Trophoblast cell (in vitro differentiated cells and primary cell): ENCODE measurements around the gene ACP2.

Source experiments
- DNase-seq, 2 donors: peaks; one replicate each; pipeline ENCODE4 v3.0.0-alpha.2; 2016
- H2AFZ ChIP-seq: 2 replicates; pipeline ENCODE4 v1.6.1; 2013; ENCODE audit warnings: low read length, moderate library complexity, mild to moderate bottlenecking; ENCODE audit not compliant: insufficient read depth, poor library complexity
- H2AK5ac ChIP-seq: 2 replicates; pipeline ENCODE4 v1.6.1; 2013; ENCODE audit warnings: mild to moderate bottlenecking, low read length
- H2BK120ac ChIP-seq: 2 replicates; pipeline ENCODE4 v1.6.1; 2013; ENCODE audit warnings: low read length, mild to moderate bottlenecking, moderate library complexity; ENCODE audit not compliant: insufficient read depth, poor library complexity
- H2BK12ac ChIP-seq: 2 replicates; pipeline ENCODE4 v1.6.1; 2013; ENCODE audit warnings: mild to moderate bottlenecking, low read length, moderate library complexity
- H2BK5ac ChIP-seq: 2 replicates; pipeline ENCODE4 v1.6.1; 2013; ENCODE audit warnings: low read length, low read depth, moderate library complexity, mild to moderate bottlenecking; ENCODE audit not compliant: poor library complexity
- H3K14ac ChIP-seq: 2 replicates; pipeline ENCODE4 v1.6.1; 2013; ENCODE audit warnings: mild to moderate bottlenecking, low read length
- H3K18ac ChIP-seq: 2 replicates; pipeline ENCODE4 v1.6.1; 2013; ENCODE audit warnings: mild to moderate bottlenecking, low read length
- H3K23ac ChIP-seq: 2 replicates; pipeline ENCODE4 v1.6.1; 2013; ENCODE audit warnings: low read length
- H3K27ac ChIP-seq: 2 replicates; pipeline ENCODE4 v1.5.1; 2013; ENCODE audit warnings: low read depth, mild to moderate bottlenecking, inconsistent platforms, low read length, moderate library complexity
- H3K27me3 ChIP-seq: 2 replicates; pipeline ENCODE4 v1.6.1; 2013; ENCODE audit warnings: inconsistent platforms, mild to moderate bottlenecking, low read length, moderate library complexity; ENCODE audit not compliant: insufficient read depth
- H3K36me3 ChIP-seq, 2 experiments: 1 replicate in 1 of 2; 2 replicates in 1 of 2; pipeline ENCODE4 v1.6.1; 2013; ENCODE audit warnings: low read length in 2 of 2, mild to moderate bottlenecking in 2 of 2, moderate library complexity in 1 of 2; ENCODE audit not compliant: insufficient read depth in 2 of 2, control insufficient read depth in 1 of 2
- H3K4ac ChIP-seq: 2 replicates; pipeline ENCODE4 v1.6.1; 2013; ENCODE audit warnings: low read depth, mild to moderate bottlenecking, low read length, moderate library complexity
- H3K4me1 ChIP-seq, 2 experiments: 1 replicate in 1 of 2; 2 replicates in 1 of 2; pipeline ENCODE4 v1.6.1; 2013; ENCODE audit warnings: low read length in 2 of 2, mild to moderate bottlenecking in 2 of 2, moderate library complexity in 1 of 2; ENCODE audit not compliant: insufficient read depth in 2 of 2, control insufficient read depth in 1 of 2
- H3K4me2 ChIP-seq: 2 replicates; pipeline ENCODE4 v1.6.1; 2013; ENCODE audit warnings: inconsistent platforms, mild to moderate bottlenecking, low read length, moderate library complexity
- H3K4me3 ChIP-seq: 2 replicates; pipeline ENCODE4 v1.5.1; 2013; ENCODE audit warnings: mild to moderate bottlenecking, low read depth, low read length, inconsistent platforms
- H3K79me1 ChIP-seq: one replicate; pipeline ENCODE4 v1.6.1; 2013; ENCODE audit warnings: low read length
- H3K79me2 ChIP-seq: 2 replicates; pipeline ENCODE4 v1.6.1; 2013; ENCODE audit warnings: low read length, mild to moderate bottlenecking; ENCODE audit not compliant: control insufficient read depth, insufficient read depth, poor library complexity
- H3K9ac ChIP-seq: 2 replicates; pipeline ENCODE4 v1.6.1; 2013; ENCODE audit warnings: mild to moderate bottlenecking, low read length
- H3K9me3 ChIP-seq: 2 replicates; pipeline ENCODE4 v1.6.1; 2013; ENCODE audit warnings: low read depth, mild to moderate bottlenecking, control low read depth, inconsistent platforms, low read length; ENCODE audit not compliant: insufficient read depth
- H4K12ac ChIP-seq: 2 replicates; pipeline ENCODE4 v1.6.1; 2013; ENCODE audit warnings: low read depth, mild to moderate bottlenecking, low read length, moderate library complexity
- H4K8ac ChIP-seq: 2 replicates; pipeline ENCODE4 v1.6.1; 2013; ENCODE audit warnings: low read depth, mild to moderate bottlenecking, low read length, moderate library complexity
- H4K91ac ChIP-seq: one replicate; pipeline ENCODE4 v1.6.1; 2013; ENCODE audit warnings: low read depth, mild to moderate bottlenecking, low read length, moderate library complexity
- WGBS: extraction: QIAGEN DNeasy Blood & Tissue Kit; methylation state at CpG from one replicate; pipeline ENCODE4 v1.1.7; 2013; ENCODE audit warnings: missing lambda C conversion rate; ENCODE audit not compliant: insufficient read length, insufficient coverage; ENCODE audit errors: extremely low coverage; 5-methylcytosine and 5-hydroxymethylcytosine counted together

Gene ACP2

GRCh38 chr11:47271328-47271727 lies 22.7 kb upstream of the ACP2 start:
- no peak overlapping the region for H2BK12ac ChIP-seq
- no CpG with 5 or more reads among the region's 4 CpGs for WGBS
- no peak overlapping the region for H4K8ac ChIP-seq
- no peak overlapping the region for H2BK120ac ChIP-seq
- H3K36me3 ChIP-seq: peaks cover 16 to 19% of the 10 kb centered on the region in 2 experiments
- H3K4me2 ChIP-seq: no peak overlapping the region
- H3K27ac ChIP-seq: no peak overlapping the region
- no peak overlapping the region for H2BK5ac ChIP-seq
- no peak overlapping the region for H3K23ac ChIP-seq
- H3K9me3 ChIP-seq: no peaks in the 10 kb centered on the region
- H3K4me3 ChIP-seq: no peak overlapping the region
- no peak overlapping the region for H2AFZ ChIP-seq
- peaks cover 17% of the 10 kb centered on the region for H3K79me1 ChIP-seq
- no peak overlapping the region for H3K9ac ChIP-seq
- no peak overlapping the region for H4K12ac ChIP-seq
- no peak for DNase-seq
- peaks cover 5% of the 10 kb centered on the region for H3K79me2 ChIP-seq
- H4K91ac ChIP-seq: no peak overlapping the region
- no peaks in the 10 kb centered on the region for H3K27me3 ChIP-seq
- no peak overlapping the region for H2AK5ac ChIP-seq
- peaks cover 15 to 20% of the 10 kb centered on the region in 2 experiments for H3K4me1 ChIP-seq
- no peak overlapping the region for H3K14ac ChIP-seq
- no peak overlapping the region for H3K18ac ChIP-seq
- no peak overlapping the region for H3K4ac ChIP-seq

- H2AK5ac ChIP-seq: no peak overlapping the region
- no CpG with 5 or more reads among the region's 34 CpGs for WGBS
- H3K14ac ChIP-seq: no peak overlapping the region
- H2BK12ac ChIP-seq: no peak overlapping the region
- peak overlapping the region; percentile 41 for H3K4ac ChIP-seq
- peaks cover 5% of the 10 kb centered on the region for H3K79me2 ChIP-seq
- H3K79me1 ChIP-seq: peaks cover 17% of the 10 kb centered on the region
- H3K4me2 ChIP-seq: peak overlapping the region; percentile 76
- peak; percentile 18 to 47 for DNase-seq
- peaks cover 15 to 22% of the 10 kb centered on the region in 2 experiments for H3K4me1 ChIP-seq
- no peak overlapping the region for H3K23ac ChIP-seq
- peak overlapping the region; percentile 78 for H3K9ac ChIP-seq
- H2BK120ac ChIP-seq: no peak overlapping the region
- no peaks in the 10 kb centered on the region for H3K27me3 ChIP-seq
- H3K4me3 ChIP-seq: peak overlapping the region; percentile 86
- peaks cover 11 to 12% of the 10 kb centered on the region in 2 experiments for H3K36me3 ChIP-seq
- H4K12ac ChIP-seq: peak overlapping the region; percentile 27
- no peaks in the 10 kb centered on the region for H3K9me3 ChIP-seq
- H3K18ac ChIP-seq: peak overlapping the region; percentile 87
- peak overlapping the region; percentile 94 for H4K91ac ChIP-seq
- H2BK5ac ChIP-seq: peak overlapping the region; percentile 99
- peak overlapping the region; percentile 72 for H4K8ac ChIP-seq
- H3K27ac ChIP-seq: peak overlapping the region; percentile 95
- peak overlapping the region; percentile 86 for H2AFZ ChIP-seq
Measured at GRCh38 chr11:47270331-47271271, 22.0 kb upstream of the ACP2 start.

GRCh38 chr11:47269829-47270305 lies 21.3 kb upstream of the ACP2 start, which contains the start of gene MADD:
MADD (plus strand) TSS chr11:47270133.
- peak within 1 kb of the TSS; percentile 86 for H3K4me3 ChIP-seq
- peak within 1 kb of the TSS; percentile 96 for H3K18ac ChIP-seq
- peak; percentile 49 to 66 for DNase-seq
- peak within 1 kb of the TSS; percentile 95 for H3K27ac ChIP-seq
- H3K14ac ChIP-seq: peak within 1 kb of the TSS; percentile 85
- peaks cover 5% of the 10 kb centered on the region for H3K79me2 ChIP-seq
- peak within 1 kb of the TSS; percentile 85 for H3K9ac ChIP-seq
- peak within 1 kb of the TSS; percentile 86 for H2AFZ ChIP-seq
- WGBS: no CpG with 5 or more reads among the region's 57 CpGs
- peak within 1 kb of the TSS; percentile 99 for H2BK5ac ChIP-seq
- H4K12ac ChIP-seq: peak within 1 kb of the TSS; percentile 92
- peaks cover 5 to 6% of the 10 kb centered on the region in 2 experiments for H3K36me3 ChIP-seq
- peak within 1 kb of the TSS; percentile 97 for H4K8ac ChIP-seq
- peak within 1 kb of the TSS; percentile 82 for H2BK12ac ChIP-seq
- H2AK5ac ChIP-seq: peak within 1 kb of the TSS; percentile 6
- no peak within 1 kb of the TSS for H3K23ac ChIP-seq
- H2BK120ac ChIP-seq: peak within 1 kb of the TSS; percentile 84
- peak within 1 kb of the TSS; percentile 87 for H3K4ac ChIP-seq
- H3K27me3 ChIP-seq: no peaks in the 10 kb centered on the region
- peak within 1 kb of the TSS; percentile 94 for H4K91ac ChIP-seq
- peak within 1 kb of the TSS; percentile 76 for H3K4me2 ChIP-seq
- peaks cover 17% of the 10 kb centered on the region for H3K79me1 ChIP-seq
- H3K9me3 ChIP-seq: no peaks in the 10 kb centered on the region
- peaks cover 15 to 23% of the 10 kb centered on the region in 2 experiments for H3K4me1 ChIP-seq

- Histone ChIP-seq H3K79me2 (peaks cover 5% of the 10 kb centered on the region), H3K4me3 (peak overlapping the region; percentile 86), H3K27ac (peak overlapping the region; percentile 95), H2BK5ac (peak overlapping the region; percentile 99), H3K14ac (peak overlapping the region; percentile 85), H3K18ac (peak overlapping the region; percentile 96), H3K27me3 (no peaks in the 10 kb centered on the region), H3K4me1 (peaks cover 15 to 25% of the 10 kb centered on the region in 2 experiments), H3K23ac (no peak overlapping the region), H4K12ac (peak overlapping the region; percentile 68), H3K79me1 (peaks cover 19% of the 10 kb centered on the region), H3K4ac (peak overlapping the region; percentile 87), H2BK12ac (peak overlapping the region; percentile 82), H4K8ac (peak overlapping the region; percentile 97), H4K91ac (peak overlapping the region; percentile 94), H3K36me3 (no peaks in the 10 kb centered on the region), H2AFZ (peak overlapping the region; percentile 86), H2AK5ac (peak overlapping the region; percentile 6), H3K4me2 (peak overlapping the region; percentile 76), H3K9me3 (no peaks in the 10 kb centered on the region), H3K9ac (peak overlapping the region; percentile 85), H2BK120ac (peak overlapping the region; percentile 84)
- DNase-seq: peak; percentile 67 to 80
- WGBS: no CpG with 5 or more reads among the region's 52 CpGs
Measured at GRCh38 chr11:47269002-47269828, 20.6 kb upstream of the ACP2 start.
